Iris pigment epithelial cell (primary cell): ENCODE measurements around the gene VANGL2.

ENCODE experiments used
- DNase-seq: peaks from one replicate; pipeline ENCODE4 v3.0.0-alpha.2; 2011; ENCODE audit warnings: low read depth

The VANGL2 gene

DNA sequence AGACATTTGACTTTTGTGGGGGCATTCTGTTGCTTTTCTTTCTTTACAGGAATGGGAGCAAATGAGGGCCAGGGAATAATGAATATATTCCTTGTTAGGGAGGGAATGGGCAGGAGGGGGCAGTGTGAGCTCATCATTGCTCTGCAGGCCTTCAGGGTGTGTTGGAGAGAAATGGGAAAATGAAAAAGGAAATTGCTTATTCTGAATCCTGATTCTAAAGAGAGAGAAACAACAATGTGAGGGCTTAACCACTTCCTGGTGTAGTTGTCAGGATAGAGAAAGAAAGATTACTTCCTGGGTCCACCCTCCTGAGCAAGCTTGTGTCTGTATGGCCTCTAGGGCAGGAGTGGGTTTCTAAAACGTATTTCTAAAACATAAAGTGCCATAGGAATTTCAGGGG, 28.3 kb downstream of the VANGL2 start:
- DNase-seq, result peak; percentile 49

DNA sequence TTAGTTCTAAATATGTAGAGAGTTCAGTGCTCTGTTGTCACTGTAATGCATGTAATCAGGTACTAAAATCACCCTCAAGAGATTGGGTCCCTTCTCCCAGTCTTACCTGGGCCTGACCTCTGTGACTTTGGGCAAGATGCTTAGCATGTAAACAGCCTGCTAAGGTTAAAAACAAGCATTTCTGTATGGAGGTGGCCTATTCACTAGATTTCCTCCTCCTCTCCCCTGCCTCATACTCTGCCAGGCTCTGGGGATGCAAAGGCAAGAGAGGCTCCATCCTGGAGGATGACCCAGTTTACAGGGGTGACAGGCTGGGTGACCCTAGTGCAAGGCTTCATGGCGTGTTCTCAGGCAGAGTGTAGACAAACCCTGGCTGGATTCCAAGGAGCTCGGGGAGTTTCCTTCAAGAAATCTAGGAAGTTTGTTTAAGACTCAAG, 28.8 kb downstream of the VANGL2 start:
- DNase-seq, result no peak

DNA sequence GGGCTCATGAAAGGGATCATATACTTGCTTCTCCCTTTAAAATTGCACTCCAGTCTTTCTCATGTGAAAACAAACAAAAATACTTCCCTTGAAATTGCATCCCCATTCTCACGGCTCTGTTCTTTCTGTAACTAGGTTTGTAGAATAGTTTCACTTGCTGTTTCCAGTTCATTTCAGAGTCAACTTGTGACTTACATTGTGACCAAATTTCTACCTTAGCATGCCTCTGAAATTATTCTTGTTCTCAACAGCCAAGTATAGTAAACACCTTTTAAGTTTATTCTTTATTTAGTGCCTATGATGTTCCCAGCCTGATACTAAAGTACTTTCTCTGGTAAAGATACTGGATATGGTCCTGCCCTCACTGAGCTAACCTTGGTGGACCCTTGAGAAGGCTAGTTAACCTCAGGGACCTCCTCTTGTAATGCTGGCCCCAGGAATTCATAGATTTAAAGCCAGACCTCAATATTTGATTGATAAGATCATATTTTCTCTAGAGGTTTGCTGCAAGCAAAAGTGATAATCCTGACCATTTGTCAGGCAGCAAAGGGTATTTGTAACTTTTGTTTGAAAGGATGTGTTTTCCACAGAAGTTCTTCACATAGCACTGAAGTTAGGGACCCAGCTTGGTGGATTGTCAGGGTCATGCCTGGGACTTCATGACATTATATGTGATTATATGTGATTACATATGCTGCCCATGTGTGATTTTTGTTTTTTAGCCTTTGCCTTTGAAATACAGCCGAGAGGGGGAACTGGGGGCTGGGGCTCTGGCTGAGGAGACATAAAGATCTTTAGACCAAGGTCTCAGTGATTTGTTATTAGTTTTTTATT, 29.6 kb downstream of the VANGL2 start:
- no peak for DNase-seq

DNA sequence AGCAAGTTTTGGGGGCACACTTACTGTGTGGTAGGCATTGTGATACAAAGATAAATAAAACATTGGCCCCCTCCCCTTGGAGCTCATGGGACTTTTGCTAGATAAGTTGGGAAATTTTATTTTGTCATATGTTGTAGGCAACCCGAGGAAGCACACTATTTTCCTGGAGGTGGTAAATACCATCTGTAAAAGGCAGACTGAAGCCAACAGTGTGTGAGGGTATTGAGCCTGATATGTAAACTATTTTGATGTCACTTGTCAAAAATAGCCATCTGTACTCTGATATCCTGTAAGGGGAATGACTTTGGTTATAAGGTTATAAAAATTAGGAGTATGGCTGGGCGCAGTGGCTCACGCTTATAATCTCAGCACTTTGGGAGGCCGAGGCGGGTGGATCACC, 30.6 kb downstream of the VANGL2 start:
- DNase-seq, result no peak

DNA sequence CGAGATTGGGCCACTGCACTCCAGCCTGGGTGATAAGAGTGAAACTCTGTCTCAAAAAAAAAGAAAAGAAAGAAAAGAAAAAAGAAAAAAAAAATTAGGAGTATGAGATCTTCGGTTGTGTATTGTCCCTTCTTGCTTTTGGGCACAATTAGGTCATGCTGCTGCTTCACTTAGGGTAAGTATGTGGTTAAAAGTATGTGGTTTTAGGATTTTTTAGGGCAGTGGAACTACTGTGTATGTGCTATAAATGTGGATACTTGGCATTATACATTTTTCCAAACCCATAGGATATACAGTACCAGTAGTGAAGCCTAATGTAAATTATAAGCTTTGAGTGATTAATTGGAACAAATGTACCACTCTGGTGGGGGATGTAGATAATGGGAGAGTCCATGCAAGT, 31.2 kb downstream of the VANGL2 start:
- DNase-seq, result no peak

DNA sequence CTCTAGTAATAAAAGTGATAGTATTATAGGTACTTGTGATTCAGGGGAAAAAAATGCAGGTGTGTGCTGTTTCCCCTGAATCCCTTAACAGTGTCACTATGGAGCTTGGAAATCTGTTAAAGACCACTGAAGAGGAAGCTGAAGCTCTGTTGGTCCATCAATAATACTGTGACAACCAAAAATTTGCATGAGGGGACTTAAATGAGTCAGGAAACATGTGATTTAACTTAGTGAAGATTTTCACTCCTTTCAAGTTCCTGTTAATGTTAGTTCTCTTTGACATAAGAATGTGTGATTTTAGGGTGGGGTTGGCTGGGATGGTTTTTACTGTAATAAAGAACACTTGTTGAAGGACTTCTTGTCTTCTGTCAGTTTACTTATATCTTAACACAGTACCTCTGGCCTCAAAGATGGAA, 32.0 kb downstream of the VANGL2 start:
- DNase-seq, result no peak

DNA sequence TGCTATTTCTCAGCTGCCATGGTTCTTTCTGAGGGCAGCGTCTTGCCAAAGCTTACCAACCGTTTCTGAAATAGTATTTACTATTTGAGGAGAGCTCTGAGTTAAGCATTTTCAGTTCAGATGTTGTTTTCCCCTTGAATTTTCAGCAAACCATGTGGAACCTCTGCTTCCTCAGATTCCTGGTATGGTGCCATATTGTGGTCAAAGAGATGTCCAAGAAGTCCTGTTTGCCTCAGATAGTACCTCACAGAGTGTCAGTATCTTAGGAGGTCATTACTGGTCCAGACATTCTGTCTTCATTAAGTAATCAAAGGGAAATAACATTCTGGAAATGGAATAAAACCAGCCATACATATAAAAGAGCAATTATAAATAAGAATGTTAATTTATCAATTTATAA, 36.6 kb downstream of the VANGL2 start:
- no peak for DNase-seq

DNA sequence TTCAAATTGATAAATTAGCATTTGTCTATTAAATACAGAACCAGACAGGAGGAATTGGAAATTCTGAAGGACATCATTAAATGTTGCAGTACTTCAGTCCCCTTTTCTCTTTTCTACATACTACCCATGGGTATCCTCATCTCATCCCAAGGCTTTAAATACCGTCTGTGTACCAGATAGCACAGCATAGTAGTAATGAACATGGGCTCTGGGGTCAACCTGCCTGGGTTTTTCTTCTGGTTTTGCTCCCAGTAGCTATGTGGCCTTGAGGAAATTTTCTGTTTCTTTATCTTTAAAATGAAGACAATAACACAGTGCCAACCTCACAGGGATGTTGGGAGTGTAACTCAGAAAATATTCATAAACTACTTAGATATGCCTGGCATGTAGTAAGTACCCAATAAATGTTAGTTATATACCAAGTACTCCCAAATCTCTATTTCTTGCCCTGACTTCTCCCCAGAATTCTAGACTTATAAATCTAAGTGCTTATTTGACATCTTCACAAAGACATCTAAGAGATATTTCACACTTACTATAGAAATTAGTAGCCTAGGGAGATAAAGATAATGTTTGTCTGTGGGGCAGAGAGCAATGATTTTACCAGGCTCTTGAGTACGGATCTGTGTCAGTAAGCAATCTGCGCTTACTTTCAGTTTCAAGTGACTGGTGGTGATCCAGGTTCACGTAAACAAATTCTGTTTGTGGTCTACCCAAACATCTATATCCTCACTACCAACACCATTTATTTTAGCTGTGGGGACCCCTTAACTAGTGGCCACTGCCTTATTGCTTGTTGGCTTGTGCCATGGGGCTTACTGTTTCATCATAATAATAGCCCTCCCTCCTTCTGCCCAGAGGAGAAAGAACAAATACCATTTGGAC, 37.3 kb downstream of the VANGL2 start:
- DNase-seq, result no peak

DNA sequence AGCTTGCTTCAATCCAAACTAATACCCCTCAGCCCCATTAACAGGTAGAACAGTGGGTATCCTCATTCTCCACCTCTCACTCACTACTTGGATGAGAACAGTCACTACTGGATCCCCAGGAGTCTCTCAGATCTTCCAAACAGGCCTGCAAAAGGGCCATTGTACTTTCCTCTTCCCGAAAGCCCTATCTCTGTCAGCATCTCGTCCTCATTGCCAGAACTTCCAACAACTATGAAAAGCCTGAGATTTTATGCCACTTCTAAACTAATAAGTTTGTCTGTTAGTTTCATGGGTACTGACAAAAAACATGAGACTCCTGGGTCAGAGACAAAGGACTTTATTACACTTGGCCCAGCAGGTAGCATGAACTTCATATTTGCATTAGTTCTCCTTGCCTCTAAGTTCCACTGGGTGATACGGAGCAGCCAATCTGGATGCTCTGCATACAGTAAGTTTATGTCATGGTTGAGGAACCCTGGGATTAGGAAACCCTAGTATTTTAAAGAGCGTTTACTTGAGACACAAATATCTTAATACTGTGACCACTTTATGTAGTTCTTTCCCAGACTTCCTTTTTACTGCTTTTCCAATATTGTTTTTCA, 38.1 kb downstream of the VANGL2 start:
- DNase-seq, result no peak

DNA sequence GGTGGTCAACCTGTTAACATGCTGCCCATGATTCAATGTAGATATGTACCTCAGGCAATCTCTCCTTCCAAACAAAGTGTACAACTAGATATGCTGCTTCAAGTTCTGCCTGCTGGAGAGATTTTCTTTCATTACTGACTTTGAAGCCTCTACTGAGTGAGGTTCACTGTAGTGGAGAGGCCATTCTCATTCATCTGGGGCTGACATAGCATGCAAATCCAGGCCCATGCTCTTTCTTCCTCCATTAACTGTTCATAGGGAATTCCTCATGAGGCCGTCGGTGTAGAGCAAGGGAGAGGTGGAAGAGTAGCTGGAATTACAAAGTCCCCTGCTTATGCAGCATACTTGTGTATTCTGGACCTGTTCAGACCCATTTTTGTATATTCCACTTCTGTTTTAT, 38.6 kb downstream of the VANGL2 start:
- DNase-seq, result no peak

DNA sequence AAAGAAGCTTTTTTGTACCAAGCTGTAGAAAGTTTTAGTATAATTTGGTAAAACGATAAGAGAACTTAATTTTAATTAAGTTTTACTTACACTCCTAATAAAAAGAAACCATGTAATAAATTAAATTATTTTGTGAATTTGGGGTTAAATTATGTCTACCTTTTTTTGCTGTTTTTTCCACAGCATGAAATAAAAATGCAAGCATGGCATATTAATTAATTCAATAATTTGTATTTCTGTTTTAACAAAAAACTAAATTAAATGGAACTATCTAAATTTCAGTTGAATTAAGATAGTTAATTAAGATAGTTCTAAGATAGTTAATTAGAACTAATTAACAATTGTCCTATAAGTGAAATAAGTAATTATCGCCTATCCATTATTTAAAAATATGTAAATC, 39.4 kb downstream of the VANGL2 start:
- no peak for DNase-seq

DNA sequence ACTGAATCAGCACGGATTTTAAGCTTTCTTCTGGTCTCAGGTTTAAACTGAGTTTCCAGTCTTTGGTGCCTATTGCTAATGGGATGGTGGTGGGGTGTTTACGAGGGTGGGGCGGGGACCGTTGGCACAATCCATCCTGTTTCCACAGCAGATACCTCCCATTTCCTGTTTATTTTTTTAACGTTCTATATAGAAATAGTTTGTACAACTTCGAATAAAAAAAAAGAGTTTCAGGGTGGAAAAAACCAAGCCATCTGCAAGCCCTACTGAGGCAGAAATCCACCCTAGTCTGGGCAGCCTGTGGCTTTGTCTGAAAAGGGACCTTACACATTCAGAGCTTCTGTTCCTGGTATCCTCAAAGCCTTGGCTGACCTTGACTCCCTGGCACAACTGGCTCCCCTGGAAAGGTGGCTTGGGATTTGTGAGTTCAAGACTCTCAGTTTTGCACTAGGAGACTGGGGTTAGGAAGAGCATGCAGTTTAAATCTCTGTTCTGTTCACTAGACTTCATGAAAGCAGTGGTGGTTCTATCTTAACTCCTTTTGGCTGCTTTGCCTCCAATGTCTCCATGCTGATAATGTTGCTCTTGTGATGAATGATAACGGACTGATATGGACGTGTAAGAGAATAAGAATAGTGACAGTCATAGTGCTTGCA, 46.7 kb downstream of the VANGL2 start:
- DNase-seq, result no peak

DNA sequence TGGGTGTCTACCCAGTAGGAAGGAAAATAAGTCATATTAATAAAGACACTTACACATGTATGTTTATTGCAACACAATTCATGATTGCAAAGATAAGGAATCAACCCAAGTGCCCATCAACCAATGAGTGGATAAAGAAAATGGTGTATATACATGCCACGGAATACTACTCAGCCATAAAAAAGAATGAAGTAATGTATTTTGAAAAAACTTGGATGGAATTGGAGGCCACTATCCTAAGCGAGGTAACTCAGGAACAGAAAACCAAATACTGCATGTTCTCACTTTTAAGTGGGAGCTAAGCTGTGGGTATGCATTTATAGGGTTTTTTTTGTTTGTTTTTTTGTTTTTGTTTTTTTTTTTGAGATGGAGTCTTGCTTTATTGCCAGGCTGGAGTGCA, 49.1 kb downstream of the VANGL2 start:
- no peak for DNase-seq

DNA sequence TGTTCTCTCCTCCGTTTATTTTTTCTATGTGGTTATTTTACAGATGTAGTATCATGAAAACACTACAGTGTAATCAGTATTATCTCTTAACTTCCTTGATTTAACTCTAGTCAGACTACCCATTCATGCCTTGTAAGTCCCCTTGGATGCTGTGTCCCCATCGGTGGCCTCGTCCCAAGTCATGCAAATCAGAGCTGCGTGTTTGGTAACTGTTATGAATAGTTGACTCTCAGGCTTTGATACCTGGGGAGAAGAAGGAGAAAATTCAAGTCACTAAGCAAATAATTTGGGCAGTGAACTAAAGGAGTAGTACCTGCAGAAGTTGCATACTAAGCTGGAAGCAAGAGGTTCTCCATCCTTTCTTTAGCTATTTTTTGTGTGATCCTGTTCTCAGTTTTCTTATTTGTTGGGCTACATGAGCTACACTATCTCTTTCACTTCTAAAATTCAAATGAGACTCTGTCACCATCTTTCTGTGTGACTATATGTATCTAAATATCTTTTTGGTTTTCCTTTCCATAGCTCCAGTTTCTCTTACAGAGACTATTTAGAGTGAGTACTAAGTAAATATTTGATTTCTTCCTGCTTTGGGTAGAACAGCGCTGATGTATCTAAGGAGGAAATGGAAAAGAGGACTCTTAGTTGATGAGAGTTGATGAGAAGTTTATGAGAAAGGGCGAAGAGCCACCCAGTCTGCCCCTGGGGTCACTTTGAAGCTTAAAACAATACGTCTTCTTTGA, 50.9 kb downstream of the VANGL2 start:
- DNase-seq, result no peak

DNA sequence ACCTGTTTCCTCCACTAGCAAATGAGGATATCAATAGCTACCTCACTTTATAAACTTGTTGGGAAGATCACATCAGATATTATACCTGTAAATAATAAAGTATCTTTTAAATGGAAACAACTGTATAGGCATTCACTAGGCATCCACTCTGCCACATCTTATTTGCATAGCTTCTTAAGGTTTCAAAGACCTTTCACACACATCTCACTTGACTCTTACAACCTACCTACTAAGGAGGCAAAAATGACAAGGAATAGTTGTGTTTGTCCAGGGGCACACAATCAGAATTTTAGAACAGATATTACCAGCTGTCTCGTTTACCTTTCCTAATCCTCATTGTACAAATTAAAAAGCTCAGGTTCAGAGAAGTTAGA, 51.5 kb downstream of the VANGL2 start:
- DNase-seq, result no peak

DNA sequence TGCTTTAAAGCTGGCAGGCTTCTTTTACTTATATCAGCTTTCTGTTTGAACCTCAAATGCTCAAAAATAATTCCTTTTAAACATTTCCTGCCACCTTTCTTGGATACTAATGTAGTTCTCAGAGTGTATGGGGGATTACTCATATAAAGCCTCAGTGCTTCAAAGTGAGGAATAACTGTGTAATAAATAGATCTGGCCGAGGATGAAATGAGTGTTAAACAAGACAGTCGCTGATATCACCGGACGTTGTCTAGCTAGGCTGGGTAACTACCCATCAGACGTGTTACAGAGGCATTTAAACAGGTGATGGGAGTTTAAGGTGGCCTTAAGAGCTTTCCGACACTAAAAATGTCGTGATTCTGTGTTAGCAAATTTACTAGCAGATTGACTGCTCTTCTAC, 53.1 kb downstream of the VANGL2 start:
- no peak for DNase-seq

DNA sequence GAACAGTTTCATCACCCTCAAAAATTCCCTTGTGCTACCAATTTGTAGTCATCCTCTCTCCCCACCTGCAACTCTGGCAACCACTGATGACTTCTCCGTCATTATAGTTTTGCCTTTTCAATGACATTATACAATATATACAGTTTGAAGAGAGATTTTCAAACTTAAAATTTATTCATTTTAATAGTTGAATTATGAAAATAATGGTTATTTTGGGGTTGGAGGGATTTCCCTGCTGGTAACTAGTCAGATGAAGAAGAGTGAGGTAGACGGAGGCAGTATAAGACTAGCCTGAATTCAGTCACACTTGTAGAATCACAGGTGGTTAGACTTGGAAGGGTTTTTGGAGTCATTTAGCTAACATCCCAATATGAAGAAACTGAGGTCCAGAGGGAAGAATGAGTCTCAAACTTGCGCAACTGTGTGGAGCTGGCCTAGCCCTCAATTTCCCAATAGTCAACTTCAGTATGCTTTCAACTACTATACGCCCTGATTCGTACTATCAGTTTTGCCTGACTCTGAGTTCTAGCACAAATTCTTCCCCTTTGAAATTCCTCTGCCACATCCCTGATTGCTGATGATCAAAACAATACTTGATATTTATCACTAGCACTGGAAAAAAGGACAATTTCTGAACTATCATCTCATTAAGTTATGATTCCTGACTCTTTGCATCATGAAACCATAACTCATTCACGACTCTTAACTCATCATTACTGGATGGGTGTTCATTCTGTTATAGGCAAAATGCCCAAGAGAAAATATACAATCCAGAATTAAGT, 54.2 kb downstream of the VANGL2 start:
- no peak for DNase-seq

DNA sequence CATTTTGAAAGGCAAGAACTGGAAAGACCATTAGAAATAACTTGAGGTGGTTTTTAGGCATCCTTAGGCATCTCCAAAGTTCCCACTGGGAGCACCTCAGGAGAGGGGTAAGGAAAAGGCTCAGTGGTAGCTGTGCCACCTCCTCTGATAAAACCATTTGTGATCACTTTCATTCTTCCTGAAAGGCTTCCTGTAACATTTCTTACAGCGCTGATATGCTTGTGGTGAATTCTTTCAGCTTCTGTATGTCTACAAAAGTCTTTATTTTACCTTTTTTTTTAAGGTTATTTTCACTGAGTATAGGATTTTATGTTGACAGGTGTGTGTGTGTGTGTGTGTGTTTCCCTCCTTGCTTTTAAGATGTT, 54.8 kb downstream of the VANGL2 start:
- no peak for DNase-seq

DNA sequence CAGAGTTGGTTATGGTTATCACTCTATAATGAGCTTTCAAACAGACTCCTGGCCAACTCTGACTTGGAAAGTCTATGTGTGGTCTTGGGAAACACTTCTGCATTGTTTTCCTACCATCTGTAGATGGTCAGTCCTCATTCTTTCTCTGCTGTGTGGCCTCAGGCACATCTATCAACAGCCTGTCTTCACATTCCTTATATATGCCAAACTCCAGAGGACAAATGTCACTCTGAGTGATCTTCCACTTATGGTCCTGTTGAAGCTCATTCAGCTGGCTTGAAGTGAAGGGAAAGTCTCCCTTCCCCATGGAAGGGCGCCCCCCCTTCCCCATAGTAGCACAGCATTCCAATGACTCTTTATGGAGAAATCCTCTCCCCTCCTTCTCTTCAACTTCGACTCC, 58.7 kb downstream of the VANGL2 start:
- no peak for DNase-seq

DNA sequence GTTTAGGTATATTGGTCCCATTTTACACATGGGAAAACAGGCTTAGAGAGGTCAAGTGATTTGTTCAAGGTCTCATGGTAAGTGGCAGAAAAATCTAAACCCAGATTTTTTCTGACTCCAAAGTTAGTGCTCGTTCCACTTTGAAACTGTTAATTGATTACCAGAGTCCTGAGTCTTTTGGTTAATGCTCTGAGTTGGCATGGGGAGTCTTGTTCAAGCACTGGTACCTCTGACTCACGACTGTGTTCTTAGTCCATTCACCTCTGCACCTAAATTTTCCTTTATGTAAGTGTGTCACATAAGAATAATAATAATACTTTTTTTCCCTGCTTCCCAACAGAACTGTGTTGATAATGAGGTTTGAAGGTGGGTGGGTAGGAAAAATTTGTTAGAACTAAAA, 59.3 kb downstream of the VANGL2 start:
- DNase-seq, result no peak

DNA sequence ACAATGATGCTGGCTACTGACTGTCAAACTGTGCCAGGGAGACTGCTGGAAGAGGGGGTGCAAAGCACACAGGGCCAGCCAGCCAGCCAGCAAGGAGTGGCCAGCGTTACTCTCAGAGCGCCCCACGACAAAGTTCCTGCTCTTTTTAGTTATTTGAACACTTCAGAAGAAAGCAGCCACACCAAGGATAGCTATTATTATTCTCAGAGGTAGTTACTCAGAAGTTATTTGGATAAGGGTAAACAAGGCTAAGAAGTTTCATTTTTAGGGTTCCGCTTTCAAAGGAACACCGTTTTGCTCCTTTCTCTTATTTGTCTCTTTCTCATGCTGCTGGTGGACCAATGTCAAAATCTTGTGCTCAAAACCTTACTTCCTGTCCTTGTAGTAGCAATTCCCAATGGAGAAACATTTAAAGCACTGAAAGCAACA, 59.9 kb downstream of the VANGL2 start:
- DNase-seq, result no peak
